Activated naive CD8-positive, alpha-beta T cell treated with anti-CD3 and anti-CD28 coated beads, Interleukin-2, amount 50 U/mL, for 16 hours (primary cell): Measurements from ENCODE around the gene DDX1.

ENCODE experiments used
- DNase-seq: peaks from one replicate; pipeline ENCODE4 v3.0.0-alpha.2; 2020; ENCODE audit warnings: low read depth, low spot score

DDX1 gene

DNA sequence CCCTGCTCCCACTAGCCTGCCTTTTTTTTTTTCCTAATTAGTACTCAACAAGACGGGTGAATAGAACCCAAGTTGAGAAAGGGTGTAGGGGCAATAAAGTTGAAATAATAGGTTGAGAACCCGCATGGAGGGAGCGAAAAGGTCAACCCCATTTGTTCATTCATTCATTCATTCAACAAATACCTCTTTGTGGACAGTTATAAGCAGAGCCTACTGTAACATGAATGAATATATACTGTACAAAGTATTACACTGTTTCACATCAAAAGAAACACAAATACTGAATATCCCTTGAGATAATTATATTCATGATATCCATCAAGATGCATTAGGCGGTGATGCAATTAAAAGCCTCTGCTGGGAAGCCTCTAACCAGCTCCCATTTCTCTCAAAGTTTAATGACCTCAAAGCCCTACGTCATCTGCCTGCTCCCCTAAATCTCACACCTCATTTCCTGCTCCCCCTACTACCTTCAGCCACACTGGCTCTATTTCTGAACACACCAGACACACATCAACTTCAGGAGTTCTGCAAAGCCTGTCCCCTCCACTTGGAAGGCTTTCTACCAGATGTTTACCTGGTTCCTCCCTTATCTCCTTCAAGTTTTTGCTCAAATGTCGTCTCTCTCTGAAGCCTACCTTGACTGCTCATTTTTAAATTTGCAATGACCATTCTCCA is 29.2 kb upstream of the DDX1 start:
- DNase-seq: no peak

DNA sequence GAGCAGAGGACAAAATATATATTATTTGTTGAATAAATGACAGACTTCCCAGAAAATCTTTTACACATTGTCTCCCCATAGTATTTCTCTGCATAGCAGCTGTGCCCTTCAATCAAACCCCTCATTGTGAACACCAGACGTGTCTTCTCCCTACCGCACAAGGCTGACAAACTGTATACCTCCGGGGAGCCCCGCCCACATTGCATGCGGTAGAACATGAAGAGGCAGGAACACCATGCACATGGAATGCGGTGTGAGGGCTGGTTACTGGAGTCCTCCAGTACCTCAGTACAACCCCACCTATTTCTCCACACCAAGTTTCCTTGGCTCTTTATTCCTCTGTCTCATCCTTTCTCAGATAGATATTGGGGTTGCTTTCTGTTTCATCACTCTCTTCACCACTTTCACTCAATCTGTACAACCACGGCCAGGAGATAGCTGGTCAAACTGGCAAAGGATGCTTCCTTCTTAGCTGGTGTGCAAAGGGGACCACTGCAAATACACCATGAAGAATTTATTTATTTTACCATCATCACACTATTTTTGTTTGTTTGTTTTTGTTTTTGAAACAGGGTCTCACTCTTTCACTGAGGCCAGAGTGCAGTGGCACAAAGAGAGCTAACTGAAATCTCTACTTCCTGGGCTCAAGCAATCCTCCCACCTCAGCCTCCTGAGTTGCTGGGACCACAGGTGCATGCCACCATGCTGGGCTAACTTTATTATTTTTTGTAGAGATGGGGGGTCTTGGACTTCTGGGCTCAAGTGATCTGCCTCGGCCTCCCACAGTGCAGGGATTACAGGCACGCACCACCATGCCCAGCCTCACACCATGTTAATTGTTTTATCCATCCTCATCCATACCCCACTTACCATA is 28.2 kb upstream of the DDX1 start:
- no peak for DNase-seq

DNA sequence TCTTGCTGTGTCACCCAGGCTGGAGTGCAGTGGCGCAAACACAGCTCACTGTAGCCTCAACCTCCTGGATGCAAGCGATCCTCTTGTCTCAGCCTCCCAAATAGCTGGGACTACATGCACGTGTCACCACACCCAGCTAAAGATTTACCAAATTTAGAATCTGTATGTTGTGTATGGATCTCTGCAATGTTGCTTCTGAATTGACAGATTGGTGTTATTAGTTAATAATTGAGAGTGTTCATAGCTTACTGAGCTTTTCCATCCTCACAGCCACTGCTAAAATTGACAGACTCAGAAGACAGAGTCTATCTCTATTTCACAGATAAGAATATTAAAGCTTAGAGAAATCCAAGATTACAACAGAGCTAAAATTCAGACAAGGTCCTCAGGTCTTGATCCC is 26.3 kb upstream of the DDX1 start:
- no peak for DNase-seq

DNA sequence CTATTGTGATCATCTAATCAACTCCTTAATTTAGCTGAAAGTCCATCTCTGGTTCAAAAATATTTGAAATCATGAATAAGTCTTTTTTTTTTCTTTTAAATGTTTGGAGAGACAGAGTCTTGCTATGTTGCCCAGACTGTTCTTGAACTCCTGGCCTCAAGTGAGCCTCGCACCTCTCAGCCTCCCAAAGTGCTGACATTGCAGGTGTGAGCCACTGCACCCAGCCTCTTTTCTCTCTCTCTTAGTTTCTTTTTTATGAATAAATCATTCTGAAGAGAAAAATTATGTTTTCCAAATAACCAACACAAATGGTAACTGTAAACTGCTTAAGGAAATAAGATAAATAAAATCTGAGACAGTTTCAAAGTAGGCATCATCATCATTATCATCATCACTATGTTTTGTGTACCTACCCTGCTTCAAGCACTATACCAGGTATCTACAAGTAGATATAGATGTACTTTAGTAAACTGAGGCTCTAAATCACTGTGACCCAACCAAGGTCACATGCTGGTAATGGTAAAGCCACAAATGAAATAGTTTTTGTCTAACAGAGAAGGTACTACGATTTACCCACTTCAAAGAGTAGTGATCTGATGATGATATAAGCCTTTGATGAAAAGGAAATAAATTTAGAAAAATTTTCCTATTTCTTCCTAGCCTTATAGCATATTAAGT is 25.5 kb upstream of the DDX1 start:
- no peak for DNase-seq

DNA sequence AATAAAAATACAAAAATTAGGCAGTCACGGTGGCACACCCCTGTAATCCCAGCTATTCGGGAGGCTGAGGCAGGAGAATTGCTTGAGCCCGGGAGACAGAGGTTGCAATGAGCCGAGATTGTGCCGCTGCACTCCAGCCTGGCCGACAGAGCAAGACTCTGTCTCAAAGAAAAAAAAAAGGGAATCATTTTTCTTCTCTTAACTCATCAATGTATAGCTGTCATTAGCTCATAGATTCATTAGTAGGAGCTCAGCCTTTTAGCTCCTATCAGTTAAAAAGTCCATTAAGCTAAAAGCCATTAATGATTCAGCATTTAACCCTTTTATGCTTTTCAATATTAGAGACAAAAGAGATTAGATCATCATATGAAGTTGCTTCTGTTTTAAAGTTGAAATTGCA is 24.8 kb upstream of the DDX1 start:
- no peak for DNase-seq

DNA sequence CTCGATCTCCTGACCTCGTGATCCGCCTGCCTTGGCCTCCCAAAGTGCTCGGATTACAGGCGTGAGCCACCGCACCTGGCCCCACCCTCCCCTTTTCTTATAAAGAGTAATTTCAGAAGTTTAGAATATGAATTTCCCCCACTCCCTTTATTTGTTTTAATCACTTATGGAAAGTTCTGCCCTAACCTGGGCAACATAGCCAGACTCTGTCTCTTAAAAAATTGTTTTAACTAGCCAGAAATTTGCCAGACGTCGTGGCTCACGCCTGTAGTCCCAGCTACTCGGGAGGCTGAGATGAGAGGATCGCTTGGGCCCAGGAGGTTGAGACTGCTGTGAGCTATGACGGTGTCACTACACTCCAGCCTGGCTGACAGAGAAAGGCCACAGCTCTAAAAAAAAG is 22.8 kb upstream of the DDX1 start:
- no peak for DNase-seq

DNA sequence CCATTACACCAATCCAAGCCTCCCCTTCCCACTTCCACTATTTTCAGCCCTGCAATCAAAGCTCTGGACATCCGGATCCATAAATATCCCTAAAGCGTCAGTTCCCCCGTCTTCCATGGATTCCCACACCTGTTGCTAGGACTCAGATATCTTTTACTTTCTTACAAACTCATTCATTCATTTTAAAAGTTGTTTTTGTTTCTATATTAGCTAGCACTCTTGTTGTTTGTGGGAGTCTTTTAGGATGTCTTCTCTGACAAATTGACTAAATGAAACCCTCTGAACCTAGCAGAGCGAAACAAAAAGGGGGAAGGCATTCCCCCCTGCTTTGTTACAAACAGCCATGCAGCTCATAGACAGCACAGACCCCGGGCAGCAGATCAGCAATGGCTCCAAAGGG is 21.6 kb upstream of the DDX1 start:
- no peak for DNase-seq

DNA sequence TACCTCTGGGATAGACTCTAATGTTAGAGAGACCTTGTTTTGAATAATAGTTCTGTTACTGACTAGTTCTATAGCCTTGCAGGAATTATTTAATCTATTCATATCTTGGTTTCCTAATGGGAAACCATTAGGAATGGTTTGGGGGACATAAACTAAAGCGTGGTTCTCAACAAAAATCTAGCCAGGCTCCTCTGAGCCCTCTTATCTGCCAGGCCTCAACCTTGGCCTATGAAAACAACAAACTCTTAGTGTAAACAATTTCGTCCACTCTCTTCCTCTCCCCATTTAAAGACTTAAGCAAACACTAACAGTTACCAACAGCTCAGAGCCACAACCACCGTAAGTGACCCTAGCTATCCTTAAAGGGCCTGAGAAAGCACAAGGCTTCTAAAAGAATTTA is 19.9 kb upstream of the DDX1 start:
- DNase-seq: no peak

DNA sequence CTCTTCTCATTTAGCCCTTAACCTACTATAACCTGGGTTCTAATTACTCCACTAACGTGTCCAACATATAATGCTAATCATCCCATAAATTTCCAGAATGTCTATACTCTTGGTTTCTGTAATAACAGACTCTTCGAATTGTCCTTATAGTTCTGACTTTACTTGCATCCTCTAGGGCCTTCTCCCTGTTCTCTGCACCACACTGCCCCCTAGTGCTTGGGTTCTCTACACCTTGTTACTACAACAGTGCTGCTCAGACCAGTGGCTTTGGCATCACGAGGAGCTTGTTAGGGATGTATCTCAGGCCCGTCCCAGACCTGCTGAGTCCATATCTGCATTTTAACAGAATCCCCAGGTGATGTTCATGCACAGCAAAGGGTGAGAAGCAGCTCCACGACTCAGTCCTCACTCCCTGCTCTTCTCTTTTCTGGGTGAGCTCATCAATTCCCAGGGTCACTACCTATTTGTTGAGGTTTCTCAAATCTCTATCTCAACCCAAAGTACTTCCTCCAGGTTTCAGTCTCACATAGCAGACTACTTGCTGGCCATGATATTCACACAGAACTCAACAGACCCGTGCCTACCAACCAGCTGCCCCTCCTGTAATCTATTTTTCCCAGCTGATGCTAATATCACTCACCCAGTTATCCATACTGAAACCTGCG is 14.5 kb upstream of the DDX1 start:
- DNase-seq: peak; percentile 81

DNA sequence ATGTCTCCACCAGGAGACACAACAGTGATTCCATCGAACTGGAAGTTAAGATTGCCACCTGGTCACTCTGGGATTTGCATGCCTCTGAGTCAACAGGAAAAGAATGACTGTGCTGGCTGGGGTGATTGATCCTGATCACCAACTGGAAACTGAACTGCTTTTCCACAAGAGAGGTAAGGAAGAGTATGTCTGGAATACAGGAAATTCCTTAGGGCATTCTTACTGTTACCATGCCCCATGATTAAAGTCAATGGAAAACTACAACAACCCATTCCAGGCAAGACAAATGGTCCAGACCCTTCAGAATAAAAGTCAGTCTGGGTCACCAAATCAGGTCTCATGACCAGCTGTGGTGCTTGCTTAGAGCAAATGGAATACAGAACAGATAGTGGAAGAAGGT is 12.0 kb upstream of the DDX1 start:
- no peak for DNase-seq

DNA sequence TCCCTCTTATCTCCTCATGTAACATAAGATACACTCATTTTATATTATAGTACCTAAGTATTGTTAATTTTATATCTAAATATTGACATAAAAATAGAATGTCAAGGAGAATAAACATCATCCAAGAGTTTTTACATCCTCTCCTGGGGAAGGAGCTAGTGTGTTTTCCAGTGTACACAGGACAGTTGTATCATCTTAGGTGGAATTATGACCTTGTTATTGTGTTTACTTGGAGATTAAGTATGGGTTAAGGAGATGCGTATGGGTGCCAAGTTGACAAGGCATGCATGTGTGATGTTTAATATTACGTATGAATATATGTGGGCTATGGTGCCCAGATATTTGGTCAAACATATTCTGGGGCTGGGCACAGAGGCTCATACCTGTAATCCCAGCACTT is 11.2 kb upstream of the DDX1 start:
- DNase-seq: no peak

DNA sequence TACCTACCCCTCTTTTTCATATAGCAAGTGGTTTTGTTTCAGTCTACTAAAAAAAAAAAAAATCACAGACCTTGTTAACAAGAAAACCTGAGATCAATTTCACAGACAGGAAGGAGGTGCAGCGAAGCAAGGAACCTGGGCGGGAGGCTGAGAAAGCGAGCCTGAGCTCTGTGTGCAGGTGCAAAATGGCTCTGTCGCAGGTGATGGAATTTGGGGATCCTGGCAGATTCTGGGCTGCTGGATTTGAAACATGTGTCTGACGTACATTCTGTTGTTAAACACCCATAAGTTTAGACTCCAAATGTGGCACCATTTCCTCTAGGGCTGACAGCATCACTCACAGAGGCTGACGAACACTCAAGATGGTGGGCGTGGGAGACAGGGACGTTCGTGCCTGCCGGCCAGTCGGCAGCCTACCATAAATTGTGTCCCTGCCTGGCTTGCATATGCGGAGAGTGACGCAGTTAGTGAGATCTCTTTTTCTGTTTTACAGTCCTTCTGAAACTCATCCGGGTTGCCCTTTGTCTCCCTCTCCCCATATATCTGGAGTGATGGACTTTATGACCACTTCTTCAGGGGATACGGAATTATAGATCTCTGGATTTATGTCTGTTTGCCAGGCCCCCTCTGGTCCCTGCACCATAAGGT is 8.8 kb upstream of the DDX1 start:
- DNase-seq: no peak

DNA sequence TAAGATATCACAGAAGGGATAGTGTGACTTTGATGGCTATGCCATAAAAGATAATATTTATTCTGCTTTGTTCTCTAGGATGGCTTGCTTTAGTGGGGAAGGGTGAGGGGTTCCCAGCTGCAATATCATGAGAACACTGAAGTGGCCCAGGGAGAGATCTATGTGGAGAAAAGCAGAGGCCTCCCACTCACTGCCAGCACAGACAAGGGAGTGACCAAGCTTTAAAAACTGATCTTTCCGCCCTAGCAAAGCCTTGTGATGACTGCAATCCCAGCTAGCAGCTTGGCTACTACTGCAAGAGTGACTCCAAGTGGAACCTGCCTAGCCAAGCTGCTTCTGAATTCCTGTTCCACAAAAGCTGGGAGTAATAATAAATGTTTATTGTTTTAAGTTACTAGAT is 7.8 kb upstream of the DDX1 start:
- DNase-seq: no peak

DNA sequence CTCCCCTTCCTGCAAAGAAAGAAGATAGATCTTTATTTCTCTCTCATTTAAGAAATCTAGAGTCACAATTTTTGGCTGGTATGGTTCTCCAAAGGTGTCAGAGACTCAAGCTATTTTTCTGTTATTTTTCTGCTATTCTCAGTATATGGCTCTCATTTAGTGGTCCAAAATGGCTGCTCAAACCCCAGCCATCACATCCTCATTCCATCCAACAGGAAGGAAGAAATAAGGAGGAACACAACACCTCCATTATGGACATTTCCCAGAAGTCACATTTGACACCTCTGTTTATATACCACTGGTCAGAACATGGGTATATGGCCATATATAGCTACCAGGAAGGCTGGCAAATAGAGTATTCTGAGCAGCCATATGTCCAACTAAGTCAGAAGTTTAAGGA is 7.4 kb upstream of the DDX1 start:
- no peak for DNase-seq

DNA sequence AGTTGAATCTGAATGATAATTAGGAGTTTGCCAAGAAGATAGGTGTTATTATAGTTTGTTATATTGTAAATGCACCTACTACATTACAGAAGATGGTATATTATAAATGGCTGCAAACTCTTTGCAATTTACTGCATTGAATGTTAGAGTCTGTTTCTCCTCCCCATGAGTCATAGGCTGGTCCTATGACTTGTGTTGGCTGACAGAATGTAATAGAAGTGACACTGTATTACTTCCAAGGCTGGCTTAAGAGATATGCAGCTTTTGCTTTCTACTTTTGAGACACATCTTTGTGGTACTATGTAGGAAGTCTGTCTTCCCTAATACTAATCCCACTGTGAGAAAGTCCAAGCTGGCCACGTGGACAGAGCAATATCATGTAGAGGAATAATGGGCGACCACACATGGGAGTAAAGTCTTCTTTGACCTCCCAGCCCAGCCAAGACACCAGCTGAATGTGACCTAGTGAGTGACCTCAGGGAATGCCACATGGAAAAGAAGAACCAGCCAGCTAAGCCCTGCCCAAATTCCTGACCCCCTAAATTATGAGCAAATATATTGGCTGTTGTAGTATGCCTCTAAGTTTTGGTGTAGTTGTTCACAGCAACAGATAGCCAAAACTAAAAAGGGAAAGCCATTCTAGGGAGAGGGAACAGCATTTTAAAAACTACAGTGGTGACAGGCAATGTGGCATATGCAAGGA is 6.8 kb upstream of the DDX1 start:
- DNase-seq: no peak

DNA sequence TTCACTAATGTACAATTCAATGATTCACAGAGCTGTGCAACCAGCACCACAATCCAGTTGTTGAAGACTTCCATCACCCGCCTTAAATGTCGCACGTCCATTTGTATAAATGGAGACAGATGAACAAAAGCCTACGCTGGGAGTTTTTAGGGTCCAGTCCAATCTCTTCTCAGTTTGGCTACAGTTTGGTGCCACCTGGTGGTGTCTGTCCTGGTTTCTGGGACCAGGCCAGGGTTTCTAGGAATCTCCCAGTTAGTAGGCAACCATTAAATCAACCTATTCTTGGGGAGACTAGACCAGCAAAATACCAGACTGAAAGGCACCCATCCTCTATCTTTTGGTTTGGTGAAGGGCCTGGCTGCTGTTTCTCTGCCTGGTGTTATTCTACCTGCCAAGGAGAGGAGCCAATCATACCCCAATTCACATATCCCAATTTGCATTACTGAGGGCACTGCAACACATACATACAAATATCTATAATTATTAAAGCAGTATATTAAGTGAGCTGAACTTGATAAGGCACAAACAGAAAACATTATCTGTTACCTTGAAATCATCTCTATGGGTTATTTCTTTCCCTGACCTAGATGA is 3.2 kb upstream of the DDX1 start:
- no peak for DNase-seq

DNA sequence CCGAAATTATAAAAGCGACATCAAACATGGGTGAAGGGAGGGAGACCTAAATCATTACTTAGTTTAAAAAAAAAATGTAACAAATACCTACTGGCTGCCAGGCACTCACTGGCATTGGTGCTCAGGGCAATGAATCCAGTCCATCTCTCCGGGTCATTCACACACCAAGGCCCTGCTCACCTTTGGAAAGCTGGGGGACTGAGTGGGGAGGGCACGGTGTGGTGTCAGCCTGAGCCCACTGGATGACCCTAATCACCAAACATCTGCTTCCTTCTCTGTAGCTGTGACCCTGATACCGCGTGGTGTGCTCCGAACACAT is 336 bp upstream of the DDX1 start:
- no peak for DNase-seq

DNA sequence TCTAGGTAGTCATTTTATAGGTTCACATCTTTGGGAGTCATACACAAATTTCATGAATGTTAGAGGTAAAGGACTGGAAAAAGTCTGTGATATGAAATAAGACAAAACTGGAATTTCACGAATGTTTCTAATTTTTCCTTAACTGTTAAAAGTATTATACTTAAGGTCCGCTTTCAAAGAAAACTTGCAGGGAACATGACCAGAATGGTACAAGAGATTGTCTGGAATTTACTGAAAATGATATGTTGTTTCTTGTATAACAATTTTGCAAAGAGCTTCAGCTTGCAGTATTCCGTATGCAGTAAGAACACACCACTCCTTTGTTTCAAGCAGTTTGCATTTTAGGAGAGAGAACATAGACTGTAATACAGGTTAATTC is 1.6 kb downstream of the DDX1 start:
- no peak for DNase-seq

DNA sequence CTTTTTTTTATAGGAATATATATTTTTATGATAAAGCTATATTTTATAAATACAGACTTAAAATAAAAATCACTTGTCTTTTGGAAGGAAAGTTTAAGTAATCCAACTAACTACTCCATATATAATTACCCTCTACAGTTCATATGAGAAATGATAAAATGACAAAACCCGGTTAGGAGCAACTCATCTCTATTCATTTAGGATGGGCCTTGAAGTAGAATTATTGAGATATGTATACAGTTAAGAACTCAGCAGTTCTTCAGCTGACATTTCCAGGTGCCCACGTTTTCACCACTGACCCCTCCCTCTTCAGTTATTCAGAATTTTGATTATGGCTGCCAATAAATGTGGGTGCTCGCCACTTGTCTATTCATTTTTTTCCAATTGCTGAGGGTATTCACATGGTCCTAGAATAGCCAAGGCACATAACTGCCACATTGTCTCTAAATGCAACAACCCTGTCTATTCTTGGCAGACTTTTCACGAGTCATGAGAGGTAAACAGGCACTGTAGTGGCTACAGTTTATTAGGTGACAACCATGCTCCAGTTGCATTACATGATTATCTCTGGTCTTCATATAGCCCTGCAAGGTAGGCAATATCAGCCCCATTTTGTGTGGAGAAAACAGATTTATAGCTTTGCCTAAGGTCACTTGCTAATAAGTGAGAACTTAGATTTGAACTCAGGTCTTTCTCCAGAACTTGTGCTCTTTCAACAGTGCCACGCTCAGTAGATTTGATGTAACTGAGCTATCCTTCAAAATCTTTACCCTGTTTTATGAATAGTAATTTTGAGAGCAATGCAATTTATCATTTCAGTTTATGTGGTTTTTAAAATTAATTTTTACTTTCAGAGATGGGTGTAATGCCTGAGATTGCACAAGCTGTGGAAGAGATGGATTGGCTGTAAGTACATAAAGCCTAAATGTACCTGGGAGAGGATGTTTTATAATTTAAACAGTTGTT is 2.9 kb downstream of the DDX1 start:
- no peak for DNase-seq
